Measurements from ENCODE around the gene PCDH12. TPM values are rescaled to one million over a fixed set of nuclear protein-coding genes. Genes with fewer than 3 reads are reported as not detected.

PCDH12 gene
- polyA plus RNA-seq, 1 donor (not counting 4 experiments of a cell fraction or from before 2014, with no cell fraction given), result 0.01 TPM

- DNase-seq (ENCODE audit: low read depth, low spot score), result no peak
- Histone ChIP-seq H3K4me1 (ENCODE audit: control insufficient read depth, extremely low read depth, insufficient read depth, low read length) (peaks cover 14% of the 10 kb centered on the region), H2AFZ (ENCODE audit: control insufficient read depth, low read length) (no peak overlapping the region), H3K9me1 (ENCODE audit: control insufficient read depth, extremely low read depth, insufficient read depth, low read length) (no peaks in the 10 kb centered on the region), H3K4me2 (ENCODE audit: control insufficient read depth, extremely low read depth, insufficient read depth, low read depth, low read length) (no peak overlapping the region), H4K20me1 (ENCODE audit: control insufficient read depth, extremely low read depth, insufficient read depth, low read length) (no peaks in the 10 kb centered on the region), H3K4me3 (ENCODE audit: control insufficient read depth in 2 of 3, extremely low read depth in 1 of 3, insufficient read depth in 2 of 3, low read depth in 1 of 3, low read length in 3 of 3) (no peak overlapping the region), H3K9ac (ENCODE audit: control insufficient read depth, extremely low read depth, insufficient read depth, low read length) (no peak overlapping the region), H3K27ac (ENCODE audit: control insufficient read depth, insufficient read depth, low read length) (no peak overlapping the region), H3K27me3 (ENCODE audit: control insufficient read depth, extremely low read depth, insufficient read depth, low read length) (no peaks in the 10 kb centered on the region), H3K79me2 (ENCODE audit: control insufficient read depth, insufficient read depth, low read length) (no peaks in the 10 kb centered on the region), H3K36me3 (ENCODE audit: control insufficient read depth in 2 of 2, extremely low read depth in 1 of 2, insufficient read depth in 2 of 2, low read length in 2 of 2) (peaks cover 11 to 31% of the 10 kb centered on the region in 2 experiments), H3K9me3 (ENCODE audit: control insufficient read depth, low read depth, low read length) (no peaks in the 10 kb centered on the region)
- no peak for FAIRE-seq
- dilution Hi-C loops (cut with MboI; ENCODE audit: extremely low pct_ligation_motif_present, low sequenced_read_pairs), result no loop called here
- TF ChIP-seq, protein P1, sequence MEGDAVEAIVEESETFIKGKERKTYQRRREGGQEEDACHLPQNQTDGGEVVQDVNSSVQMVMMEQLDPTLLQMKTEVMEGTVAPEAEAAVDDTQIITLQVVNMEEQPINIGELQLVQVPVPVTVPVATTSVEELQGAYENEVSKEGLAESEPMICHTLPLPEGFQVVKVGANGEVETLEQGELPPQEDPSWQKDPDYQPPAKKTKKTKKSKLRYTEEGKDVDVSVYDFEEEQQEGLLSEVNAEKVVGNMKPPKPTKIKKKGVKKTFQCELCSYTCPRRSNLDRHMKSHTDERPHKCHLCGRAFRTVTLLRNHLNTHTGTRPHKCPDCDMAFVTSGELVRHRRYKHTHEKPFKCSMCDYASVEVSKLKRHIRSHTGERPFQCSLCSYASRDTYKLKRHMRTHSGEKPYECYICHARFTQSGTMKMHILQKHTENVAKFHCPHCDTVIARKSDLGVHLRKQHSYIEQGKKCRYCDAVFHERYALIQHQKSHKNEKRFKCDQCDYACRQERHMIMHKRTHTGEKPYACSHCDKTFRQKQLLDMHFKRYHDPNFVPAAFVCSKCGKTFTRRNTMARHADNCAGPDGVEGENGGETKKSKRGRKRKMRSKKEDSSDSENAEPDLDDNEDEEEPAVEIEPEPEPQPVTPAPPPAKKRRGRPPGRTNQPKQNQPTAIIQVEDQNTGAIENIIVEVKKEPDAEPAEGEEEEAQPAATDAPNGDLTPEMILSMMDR (optimal IDR thresholded peaks at IDR 0.05 in 1 of 3, IDR thresholded peaks at IDR 0.05 in 1 of 3, conservative IDR thresholded peaks at IDR 0.05 in 1 of 3; ENCODE audit: extremely low read depth in 1 of 3, insufficient read depth in 2 of 3, low read length in 3 of 3), result no peak
- no peak for TF ChIP-seq EZH2 (IDR thresholded peaks at IDR 0.05; ENCODE audit: low read length)
These were observed 48.6 kb upstream of the PCDH12 start for GRCh38 chr5:142006363-142007236.

DNA sequence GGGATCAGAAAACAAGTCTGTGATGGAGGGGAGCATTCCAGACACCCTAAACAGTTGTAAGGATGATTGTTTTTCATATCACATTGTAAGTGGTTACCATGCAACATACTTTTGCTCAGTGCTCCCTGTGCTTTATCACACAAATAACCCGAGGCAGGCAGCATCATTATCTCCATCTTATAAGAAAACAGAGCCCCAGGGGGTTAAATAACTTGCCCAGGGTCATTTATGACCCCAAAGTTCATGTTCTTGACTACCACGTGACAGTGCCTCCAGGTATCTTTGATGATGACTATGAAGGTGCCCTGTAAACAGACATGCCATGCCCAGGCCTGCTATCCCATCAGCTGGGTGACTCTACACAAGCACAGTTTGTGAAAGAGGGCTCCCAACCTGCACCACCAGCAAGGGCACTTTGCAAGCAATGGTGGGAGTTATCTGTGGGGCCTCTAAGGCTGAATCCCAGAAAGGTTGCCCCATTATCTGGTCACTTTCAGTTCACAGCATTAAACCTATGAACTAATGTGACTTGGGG, 45.3 kb upstream of the PCDH12 start:
- H3K4me2 ChIP-seq (ENCODE audit: control insufficient read depth, extremely low read depth, insufficient read depth, low read depth, low read length), result no peak overlapping the region
- H3K36me3 ChIP-seq (ENCODE audit: control insufficient read depth in 2 of 2, extremely low read depth in 1 of 2, insufficient read depth in 2 of 2, low read length in 2 of 2), result peaks cover 9 to 35% of the 10 kb centered on the region in 2 experiments
- no peak overlapping the region for H3K4me3 ChIP-seq (ENCODE audit: control insufficient read depth in 2 of 3, extremely low read depth in 1 of 3, insufficient read depth in 2 of 3, low read depth in 1 of 3, low read length in 3 of 3)
- H3K9me3 ChIP-seq (ENCODE audit: control insufficient read depth, low read depth, low read length), result no peaks in the 10 kb centered on the region
- no peak for TF ChIP-seq EZH2 (IDR thresholded peaks at IDR 0.05; ENCODE audit: low read length)
- TF ChIP-seq, protein P1 (optimal IDR thresholded peaks at IDR 0.05 in 1 of 3, IDR thresholded peaks at IDR 0.05 in 1 of 3, conservative IDR thresholded peaks at IDR 0.05 in 1 of 3; ENCODE audit: extremely low read depth in 1 of 3, insufficient read depth in 2 of 3, low read length in 3 of 3), result no peak
- no peaks in the 10 kb centered on the region for H3K9me1 ChIP-seq (ENCODE audit: control insufficient read depth, extremely low read depth, insufficient read depth, low read length)
- H3K4me1 ChIP-seq (ENCODE audit: control insufficient read depth, extremely low read depth, insufficient read depth, low read length), result peaks cover 14% of the 10 kb centered on the region
- no peaks in the 10 kb centered on the region for H4K20me1 ChIP-seq (ENCODE audit: control insufficient read depth, extremely low read depth, insufficient read depth, low read length)
- DNase-seq (ENCODE audit: low read depth, low spot score) (no peak), FAIRE-seq (no peak)
- H2AFZ ChIP-seq (ENCODE audit: control insufficient read depth, low read length), result no peak overlapping the region
- no peak overlapping the region for H3K9ac ChIP-seq (ENCODE audit: control insufficient read depth, extremely low read depth, insufficient read depth, low read length)
- H3K27ac ChIP-seq (ENCODE audit: control insufficient read depth, insufficient read depth, low read length), result no peak overlapping the region
- H3K27me3 ChIP-seq (ENCODE audit: control insufficient read depth, extremely low read depth, insufficient read depth, low read length), result no peaks in the 10 kb centered on the region
- H3K79me2 ChIP-seq (ENCODE audit: control insufficient read depth, insufficient read depth, low read length), result no peaks in the 10 kb centered on the region
- dilution Hi-C loops (cut with MboI; ENCODE audit: extremely low pct_ligation_motif_present, low sequenced_read_pairs), result no loop called here

Data from keratinocyte (primary cell).